ENCODE data around the gene LAMB4.

Gene LAMB4

GRCh38 chr7:108055611-108056021, 74.5 kb downstream of the LAMB4 start:
- TF ChIP-seq, protein P1, sequence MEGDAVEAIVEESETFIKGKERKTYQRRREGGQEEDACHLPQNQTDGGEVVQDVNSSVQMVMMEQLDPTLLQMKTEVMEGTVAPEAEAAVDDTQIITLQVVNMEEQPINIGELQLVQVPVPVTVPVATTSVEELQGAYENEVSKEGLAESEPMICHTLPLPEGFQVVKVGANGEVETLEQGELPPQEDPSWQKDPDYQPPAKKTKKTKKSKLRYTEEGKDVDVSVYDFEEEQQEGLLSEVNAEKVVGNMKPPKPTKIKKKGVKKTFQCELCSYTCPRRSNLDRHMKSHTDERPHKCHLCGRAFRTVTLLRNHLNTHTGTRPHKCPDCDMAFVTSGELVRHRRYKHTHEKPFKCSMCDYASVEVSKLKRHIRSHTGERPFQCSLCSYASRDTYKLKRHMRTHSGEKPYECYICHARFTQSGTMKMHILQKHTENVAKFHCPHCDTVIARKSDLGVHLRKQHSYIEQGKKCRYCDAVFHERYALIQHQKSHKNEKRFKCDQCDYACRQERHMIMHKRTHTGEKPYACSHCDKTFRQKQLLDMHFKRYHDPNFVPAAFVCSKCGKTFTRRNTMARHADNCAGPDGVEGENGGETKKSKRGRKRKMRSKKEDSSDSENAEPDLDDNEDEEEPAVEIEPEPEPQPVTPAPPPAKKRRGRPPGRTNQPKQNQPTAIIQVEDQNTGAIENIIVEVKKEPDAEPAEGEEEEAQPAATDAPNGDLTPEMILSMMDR (IDR thresholded peaks at IDR 0.05; ENCODE audit: low read depth, low read length, poor library complexity, severe bottlenecking), result no peak
- TF ChIP-seq EZH2phosphoT487 (IDR thresholded peaks at IDR 0.05; ENCODE audit: borderline replicate concordance, low read length), result no peak

DNA sequence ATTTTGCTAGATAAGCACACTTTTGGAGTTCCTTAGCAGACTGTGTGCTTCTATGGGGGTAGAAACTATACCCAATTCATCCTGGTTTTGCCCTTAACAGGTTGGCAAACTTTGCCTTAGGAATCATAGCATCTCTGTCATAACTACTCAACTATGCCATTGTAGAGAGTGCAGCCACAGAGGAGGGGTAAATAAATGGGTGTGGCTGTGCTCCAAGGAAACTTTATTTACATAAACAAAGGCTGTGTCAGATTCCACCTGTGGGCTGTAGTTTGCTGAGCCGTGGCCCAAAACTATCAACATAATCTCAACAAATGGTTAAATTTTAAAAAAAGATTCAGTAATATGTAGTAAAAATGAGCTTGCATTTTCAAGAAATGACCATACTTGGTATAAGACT, 75.6 kb downstream of the LAMB4 start:
- Histone ChIP-seq H3K9me3 (ENCODE audit: control insufficient read depth, insufficient read depth, low read length) (no peaks in the 10 kb centered on the region), H3F3A (ENCODE audit: control insufficient read depth, insufficient read depth) (no peaks in the 10 kb centered on the region), H3K4me2 (ENCODE audit: low read length) (no peak overlapping the region), H4K20me1 (ENCODE audit: control insufficient read depth, insufficient read depth, low read depth, low read length) (no peaks in the 10 kb centered on the region), H3K79me2 (ENCODE audit: control insufficient read depth, low read length) (no peaks in the 10 kb centered on the region), H3K36me3 (ENCODE audit: control insufficient read depth, low read length) (no peaks in the 10 kb centered on the region), H3K27ac (ENCODE audit: low read depth, low read length) (no peak overlapping the region), H3K4me1 (ENCODE audit: control insufficient read depth, low read length) (peaks cover 4% of the 10 kb centered on the region), H3K27me3 (ENCODE audit: control insufficient read depth, low read length) (no peaks in the 10 kb centered on the region), H3K4me3 (ENCODE audit: low read length) (no peak overlapping the region), H3K9me2 (replicated peaks; ENCODE audit: control insufficient read depth, low read length) (no peaks in the 10 kb centered on the region)
- TF ChIP-seq, protein P1 (IDR thresholded peaks at IDR 0.05; ENCODE audit: low read depth, low read length, poor library complexity, severe bottlenecking), result no peak
- TF ChIP-seq EZH2phosphoT487 (IDR thresholded peaks at IDR 0.05; ENCODE audit: borderline replicate concordance, low read length), result no peak

More at GRCh38 chr7:108055611-108056021, 74.5 kb downstream of the LAMB4 start:
- H3K9me3 ChIP-seq (ENCODE audit: control insufficient read depth, insufficient read depth, low read length), result no peaks in the 10 kb centered on the region
- H3F3A ChIP-seq (ENCODE audit: control insufficient read depth, insufficient read depth), result no peaks in the 10 kb centered on the region
- H3K27me3 ChIP-seq (ENCODE audit: control insufficient read depth, low read length), result no peaks in the 10 kb centered on the region
- H3K36me3 ChIP-seq (ENCODE audit: control insufficient read depth, low read length), result no peaks in the 10 kb centered on the region
- H3K79me2 ChIP-seq (ENCODE audit: control insufficient read depth, low read length), result no peaks in the 10 kb centered on the region
- no peaks in the 10 kb centered on the region for H3K9me2 ChIP-seq (replicated peaks; ENCODE audit: control insufficient read depth, low read length)
- H3K4me1 ChIP-seq (ENCODE audit: control insufficient read depth, low read length), result no peaks in the 10 kb centered on the region
- no peak overlapping the region for H3K4me3 ChIP-seq (ENCODE audit: low read length)
- no peaks in the 10 kb centered on the region for H4K20me1 ChIP-seq (ENCODE audit: control insufficient read depth, insufficient read depth, low read depth, low read length)
- H3K27ac ChIP-seq (ENCODE audit: low read depth, low read length), result no peak overlapping the region
- H3K4me2 ChIP-seq (ENCODE audit: low read length), result no peak overlapping the region

GRCh38 chr7:108053250-108053649, 76.9 kb downstream of the LAMB4 start:
- H3K9me3 ChIP-seq (ENCODE audit: control insufficient read depth, insufficient read depth, low read length), result no peaks in the 10 kb centered on the region
- no peak overlapping the region for H3K27ac ChIP-seq (ENCODE audit: low read depth, low read length)
- no peak overlapping the region for H3K4me2 ChIP-seq (ENCODE audit: low read length)
- no peaks in the 10 kb centered on the region for H3F3A ChIP-seq (ENCODE audit: control insufficient read depth, insufficient read depth)
- no peaks in the 10 kb centered on the region for H3K9me2 ChIP-seq (replicated peaks; ENCODE audit: control insufficient read depth, low read length)
- no peak overlapping the region for H3K4me3 ChIP-seq (ENCODE audit: low read length)
- no peaks in the 10 kb centered on the region for H4K20me1 ChIP-seq (ENCODE audit: control insufficient read depth, insufficient read depth, low read depth, low read length)
- no peaks in the 10 kb centered on the region for H3K36me3 ChIP-seq (ENCODE audit: control insufficient read depth, low read length)
- no peak for TF ChIP-seq EZH2phosphoT487 (IDR thresholded peaks at IDR 0.05; ENCODE audit: borderline replicate concordance, low read length)
- TF ChIP-seq, protein P1 (IDR thresholded peaks at IDR 0.05; ENCODE audit: low read depth, low read length, poor library complexity, severe bottlenecking), result no peak
- H3K79me2 ChIP-seq (ENCODE audit: control insufficient read depth, low read length), result no peaks in the 10 kb centered on the region
- H3K27me3 ChIP-seq (ENCODE audit: control insufficient read depth, low read length), result no peaks in the 10 kb centered on the region
- H3K4me1 ChIP-seq (ENCODE audit: control insufficient read depth, low read length), result peaks cover 7% of the 10 kb centered on the region
